ENCODE data around the gene TFAP2A.
A peak's percentile ranks its signal among the peaks of the same experiment; 100 is the strongest.

The TFAP2A gene

DNA sequence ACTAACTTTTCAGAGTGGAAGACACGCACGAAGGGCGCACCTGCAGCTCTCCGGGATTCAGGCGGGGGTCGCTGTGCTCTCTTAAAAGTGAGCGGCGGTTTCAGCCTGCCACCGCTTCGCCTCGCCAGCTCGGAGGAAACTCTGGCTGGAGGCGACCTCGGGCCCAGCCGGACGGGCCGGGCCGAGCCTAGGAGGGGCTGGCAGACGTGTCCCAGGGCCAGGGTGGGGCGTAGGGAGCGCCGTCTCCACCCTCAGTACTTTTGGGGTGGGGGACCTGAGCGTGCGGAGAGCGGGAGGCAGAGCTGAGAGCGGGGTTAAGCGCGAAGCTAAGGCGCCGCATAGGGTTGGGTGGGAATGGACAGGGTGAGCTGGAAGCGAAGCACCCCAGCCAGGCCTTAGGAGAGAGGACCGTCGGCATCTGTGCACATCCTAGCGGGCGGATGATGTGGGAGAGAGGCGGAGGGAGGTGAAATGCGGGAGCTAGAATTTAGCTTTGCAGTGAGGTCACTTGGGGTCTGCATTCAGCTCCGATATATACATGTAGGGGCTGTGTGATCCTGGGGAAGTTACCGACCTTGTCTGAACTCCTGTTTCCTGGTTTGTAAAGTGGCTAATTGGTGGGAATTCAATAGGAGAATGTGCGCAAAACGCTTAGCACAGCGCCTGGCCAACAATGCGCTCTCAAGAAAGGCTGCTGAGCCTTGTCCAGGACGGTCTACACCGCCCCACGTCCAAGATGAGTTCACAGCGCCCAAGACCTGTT, 6.5 kb upstream of the TFAP2A start:
- no peak overlapping the region for H3K4me3 ChIP-seq (ENCODE audit: low read depth, low read length)
- TF ChIP-seq, protein P1, sequence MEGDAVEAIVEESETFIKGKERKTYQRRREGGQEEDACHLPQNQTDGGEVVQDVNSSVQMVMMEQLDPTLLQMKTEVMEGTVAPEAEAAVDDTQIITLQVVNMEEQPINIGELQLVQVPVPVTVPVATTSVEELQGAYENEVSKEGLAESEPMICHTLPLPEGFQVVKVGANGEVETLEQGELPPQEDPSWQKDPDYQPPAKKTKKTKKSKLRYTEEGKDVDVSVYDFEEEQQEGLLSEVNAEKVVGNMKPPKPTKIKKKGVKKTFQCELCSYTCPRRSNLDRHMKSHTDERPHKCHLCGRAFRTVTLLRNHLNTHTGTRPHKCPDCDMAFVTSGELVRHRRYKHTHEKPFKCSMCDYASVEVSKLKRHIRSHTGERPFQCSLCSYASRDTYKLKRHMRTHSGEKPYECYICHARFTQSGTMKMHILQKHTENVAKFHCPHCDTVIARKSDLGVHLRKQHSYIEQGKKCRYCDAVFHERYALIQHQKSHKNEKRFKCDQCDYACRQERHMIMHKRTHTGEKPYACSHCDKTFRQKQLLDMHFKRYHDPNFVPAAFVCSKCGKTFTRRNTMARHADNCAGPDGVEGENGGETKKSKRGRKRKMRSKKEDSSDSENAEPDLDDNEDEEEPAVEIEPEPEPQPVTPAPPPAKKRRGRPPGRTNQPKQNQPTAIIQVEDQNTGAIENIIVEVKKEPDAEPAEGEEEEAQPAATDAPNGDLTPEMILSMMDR (conservative IDR thresholded peaks at IDR 0.05; ENCODE audit: low read depth, low read length), result no peak
- DNase-seq (ENCODE audit: low read depth), result no peak

DNA sequence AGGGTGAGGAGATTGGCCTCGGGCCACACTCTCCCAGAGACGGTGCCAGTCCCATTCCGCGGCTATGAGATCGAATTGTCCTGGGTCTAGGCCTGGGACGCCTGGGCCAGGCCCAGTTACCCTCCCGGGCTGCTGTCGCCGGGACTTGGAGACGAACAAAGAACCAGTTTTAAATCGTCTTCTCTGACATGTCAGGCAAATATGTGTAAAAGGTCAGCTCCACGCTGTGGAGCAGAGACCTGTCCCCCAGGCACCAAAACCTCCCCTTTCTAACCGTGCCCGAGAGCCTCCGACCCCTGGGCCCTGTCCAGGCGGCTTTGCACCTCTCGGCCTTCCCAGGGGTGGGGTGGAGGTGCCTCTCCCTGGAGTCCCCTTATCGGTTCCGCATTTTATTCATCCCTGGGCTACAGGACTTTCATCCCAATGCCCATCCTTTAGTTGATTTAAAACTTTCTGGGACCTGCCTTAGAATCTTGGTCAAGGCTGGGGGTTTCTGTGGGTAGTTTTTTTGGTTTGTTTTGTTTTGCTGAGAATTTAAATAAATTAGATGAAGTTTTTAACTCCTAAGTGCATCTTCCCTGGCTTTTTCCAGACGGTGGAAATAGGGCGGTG, 5.8 kb upstream of the TFAP2A start:
- DNase-seq (ENCODE audit: low read depth), result no peak
- H3K4me3 ChIP-seq (ENCODE audit: low read depth, low read length), result no peak overlapping the region
- TF ChIP-seq, protein P1 (conservative IDR thresholded peaks at IDR 0.05; ENCODE audit: low read depth, low read length), result no peak

- TF ChIP-seq, protein P1 (conservative IDR thresholded peaks at IDR 0.05; ENCODE audit: low read depth, low read length), result no peak
- DNase-seq (ENCODE audit: low read depth), result no peak
- no peak overlapping the region for H3K4me3 ChIP-seq (ENCODE audit: low read depth, low read length)
Observed at GRCh38 chr6:10419749-10420545, 5.1 kb upstream of the TFAP2A start.

DNA sequence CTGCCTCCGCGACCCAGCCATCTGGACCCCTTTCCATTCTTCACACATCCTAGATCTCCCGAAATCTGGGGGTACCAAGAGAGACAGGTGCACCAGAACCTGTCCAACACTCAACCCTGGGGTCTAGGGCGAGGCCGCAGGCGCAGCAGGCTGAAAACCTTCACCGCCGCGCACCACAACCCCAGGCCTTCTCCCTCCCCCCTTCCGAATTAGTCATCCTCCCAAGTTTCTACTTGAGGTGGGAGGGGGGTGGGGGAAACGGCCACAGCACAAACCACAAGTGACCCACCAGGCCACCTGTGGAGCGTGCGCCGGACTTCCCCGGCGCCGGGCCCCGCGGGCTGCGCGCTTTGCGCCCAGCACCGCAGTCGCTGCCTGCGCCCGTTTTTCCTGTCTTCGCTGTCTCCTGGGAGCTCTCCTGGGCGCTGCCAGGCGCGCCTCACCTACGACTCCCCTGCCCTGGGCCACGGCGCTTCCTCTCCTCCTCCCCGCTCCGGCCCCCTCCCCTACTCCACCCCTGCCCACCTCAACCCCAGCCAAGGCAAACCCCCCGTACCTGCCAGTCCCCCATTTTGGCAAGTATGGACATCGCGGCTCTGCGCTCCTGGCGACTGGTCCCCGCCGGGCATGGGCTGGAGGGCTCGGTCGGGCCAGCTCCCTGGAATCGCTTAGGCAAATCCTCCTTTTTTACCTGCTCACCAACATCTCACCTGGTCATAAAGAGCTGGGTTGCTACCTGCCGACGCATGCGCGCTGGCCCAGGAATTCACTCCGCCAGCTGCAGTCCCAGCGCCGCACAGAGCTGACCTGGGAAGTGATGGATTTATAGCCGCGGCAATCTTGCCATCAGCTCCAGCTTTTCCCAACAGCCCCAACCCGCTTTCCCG, 4.2 kb upstream of the TFAP2A start:
- H3K4me3 ChIP-seq (ENCODE audit: low read depth, low read length), result no peak overlapping the region
- peak; percentile 17 for DNase-seq (ENCODE audit: low read depth)
- TF ChIP-seq, protein P1 (conservative IDR thresholded peaks at IDR 0.05; ENCODE audit: low read depth, low read length), result no peak

DNA sequence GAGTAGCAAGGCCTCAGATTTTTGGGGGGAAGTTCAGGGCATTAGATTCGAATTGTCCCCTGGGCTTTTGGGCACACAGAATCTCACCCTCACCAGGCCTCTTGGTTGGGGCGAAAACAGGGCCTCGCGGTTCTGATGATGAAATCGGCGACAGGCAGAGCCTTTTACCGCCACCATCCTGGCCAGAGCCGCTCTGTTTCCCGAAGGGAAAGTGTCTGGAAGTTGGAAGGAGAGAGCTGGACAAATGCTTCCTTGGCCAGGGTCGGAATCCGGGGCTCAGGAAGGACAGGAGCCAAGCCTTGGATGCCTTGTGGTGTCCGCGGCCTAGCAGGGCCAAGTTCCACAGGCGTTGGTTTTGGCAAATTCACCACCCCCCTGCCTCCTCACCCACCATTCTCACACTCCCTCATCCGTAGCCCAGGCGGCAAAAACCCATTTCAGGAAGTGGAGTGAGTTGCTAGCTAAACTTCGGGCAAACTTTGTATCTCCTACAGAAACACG, 3.5 kb upstream of the TFAP2A start:
- no peak overlapping the region for H3K4me3 ChIP-seq (ENCODE audit: low read depth, low read length)
- DNase-seq (ENCODE audit: low read depth), result no peak
- TF ChIP-seq, protein P1 (conservative IDR thresholded peaks at IDR 0.05; ENCODE audit: low read depth, low read length), result no peak

DNA sequence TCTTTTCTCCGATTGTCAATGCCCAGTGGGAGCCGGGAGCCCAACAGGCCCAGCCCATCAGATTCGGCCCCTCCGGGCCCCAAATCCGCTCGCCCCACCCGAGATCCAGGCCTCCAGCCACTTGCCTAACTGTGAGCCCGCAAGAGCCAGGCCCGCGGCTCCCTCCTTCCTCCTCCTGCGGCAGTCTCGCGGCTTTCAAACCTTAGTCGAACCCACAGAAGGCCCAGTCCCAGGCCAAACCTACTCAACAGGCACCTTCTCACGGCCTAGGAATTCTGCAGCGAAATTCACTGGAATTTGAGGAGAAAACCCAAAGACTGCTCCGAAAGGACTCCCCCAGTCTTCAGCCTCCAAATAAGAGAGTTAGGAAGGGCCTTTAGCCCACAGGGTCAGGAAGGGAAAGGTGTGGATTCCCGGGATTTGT, 2.8 kb upstream of the TFAP2A start:
- H3K4me3 ChIP-seq (ENCODE audit: low read depth, low read length), result no peak overlapping the region
- TF ChIP-seq, protein P1 (conservative IDR thresholded peaks at IDR 0.05; ENCODE audit: low read depth, low read length), result no peak
- DNase-seq (ENCODE audit: low read depth), result no peak
